ENCODE measurements around the gene NDUFS6.

DNA sequence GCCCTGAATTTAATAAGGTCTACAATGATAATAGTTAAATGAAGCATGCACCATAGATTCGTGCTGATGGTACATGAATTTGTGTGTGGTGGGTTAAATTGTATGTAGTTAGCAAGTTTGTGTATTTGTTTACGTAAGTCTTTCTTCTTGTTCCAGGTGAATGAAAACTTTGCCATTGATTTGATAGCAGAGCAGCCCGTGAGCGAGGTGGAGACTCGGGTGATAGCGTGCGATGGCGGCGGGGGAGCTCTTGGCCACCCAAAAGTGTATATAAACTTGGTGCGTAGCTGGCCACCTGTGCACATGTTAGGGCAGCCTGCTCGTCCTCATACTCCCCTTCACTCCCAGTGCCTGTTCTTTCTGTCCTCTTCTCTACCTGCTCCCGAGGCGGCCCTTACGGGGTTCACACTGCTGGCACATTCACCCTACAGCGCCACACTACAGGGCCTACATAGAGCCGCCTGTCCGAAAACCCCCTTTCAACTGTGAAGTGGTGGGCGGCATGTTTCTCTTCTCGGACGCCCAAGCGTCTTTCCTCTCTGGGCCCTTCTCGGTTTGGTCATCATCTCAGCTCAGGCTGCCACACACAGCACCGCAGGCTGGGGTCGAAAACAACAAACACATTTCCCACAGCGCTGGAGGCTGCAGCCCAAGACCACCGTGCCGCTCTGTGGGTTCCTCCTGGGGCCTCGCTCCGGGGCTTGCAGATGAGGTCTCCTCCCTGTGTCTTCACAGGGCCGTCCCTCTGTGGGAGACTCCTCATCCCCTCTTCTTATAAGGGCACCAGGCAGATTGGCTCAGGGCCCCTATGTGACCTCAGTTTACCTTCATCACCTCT lies 13.2 kb downstream of the NDUFS6 start:
- TF ChIP-seq POLR2A (IDR thresholded peaks at IDR 0.05; ENCODE audit: low read depth, low read length) (no peak), POLR2AphosphoS5 (IDR thresholded peaks at IDR 0.05; ENCODE audit: low read depth, low read length) (no peak; the same call in 1 of the 2 replicates), TAF1 (IDR thresholded peaks at IDR 0.05; ENCODE audit: low read depth, low read length) (no peak), PAX5 (IDR thresholded peaks at IDR 0.05; ENCODE audit: insufficient read depth, low read length, severe bottlenecking) (no peak)

Data from GM12891 (cell line).